Neural crest cell (in vitro differentiated cells): ENCODE results near the gene BRD3OS. TPM values are rescaled to one million over a fixed set of nuclear protein-coding genes. Genes with fewer than 3 reads are reported as not detected.
A peak's percentile ranks its signal among the peaks of the same experiment; 100 is the strongest.

Experiments used
- DNase-seq: peaks from one replicate; pipeline ENCODE4 v3.0.0; 2021; ENCODE audit warnings: low read depth, mixed read lengths, low spot score
- H3K27ac Mint-ChIP-seq: one replicate; pipeline ENCODE4 v1.8.0; 2021; ENCODE audit warnings: mild to moderate bottlenecking, mixed read lengths; ENCODE audit not compliant: unreplicated experiment
- H3K27me3 Mint-ChIP-seq: 2 replicates; pipeline ENCODE4 v1.8.0; 2021; ENCODE audit warnings: low read depth, mild to moderate bottlenecking, mixed read lengths
- H3K36me3 Mint-ChIP-seq: 2 replicates; pipeline ENCODE4 v1.8.0; 2021; ENCODE audit warnings: low read depth, mild to moderate bottlenecking, mixed read lengths
- H3K4me1 Mint-ChIP-seq: 2 replicates; pipeline ENCODE4 v1.8.0; 2021; ENCODE audit warnings: mixed read lengths
- H3K4me3 Mint-ChIP-seq: one replicate; pipeline ENCODE4 v1.8.0; 2021; ENCODE audit warnings: mild to moderate bottlenecking, mixed read lengths
- H3K9me3 Mint-ChIP-seq: 2 replicates; pipeline ENCODE4 v1.8.0; 2021; ENCODE audit warnings: mixed read lengths
- total RNA-seq: library from RNA; stranded (reverse); gene quantifications from 2 replicates; pipeline ENCODE4 v1.2.1, GENCODE V29; 2021
- TF ChIP-seq, protein P1 (sequence below): fragments of 200-600 bp; sonication (generic); conservative IDR thresholded peaks from 2 replicates; pipeline ENCODE4 v1.5.0; 2021; ENCODE audit warnings: antibody characterized with exemption, mild to moderate bottlenecking

Gene BRD3OS
- total RNA-seq, 1 donor from 2014 or later = 30.7 TPM

GRCh38 chr9:134053401-134053871 is 28.2 kb downstream of the BRD3OS start:
- TF ChIP-seq, protein P1, sequence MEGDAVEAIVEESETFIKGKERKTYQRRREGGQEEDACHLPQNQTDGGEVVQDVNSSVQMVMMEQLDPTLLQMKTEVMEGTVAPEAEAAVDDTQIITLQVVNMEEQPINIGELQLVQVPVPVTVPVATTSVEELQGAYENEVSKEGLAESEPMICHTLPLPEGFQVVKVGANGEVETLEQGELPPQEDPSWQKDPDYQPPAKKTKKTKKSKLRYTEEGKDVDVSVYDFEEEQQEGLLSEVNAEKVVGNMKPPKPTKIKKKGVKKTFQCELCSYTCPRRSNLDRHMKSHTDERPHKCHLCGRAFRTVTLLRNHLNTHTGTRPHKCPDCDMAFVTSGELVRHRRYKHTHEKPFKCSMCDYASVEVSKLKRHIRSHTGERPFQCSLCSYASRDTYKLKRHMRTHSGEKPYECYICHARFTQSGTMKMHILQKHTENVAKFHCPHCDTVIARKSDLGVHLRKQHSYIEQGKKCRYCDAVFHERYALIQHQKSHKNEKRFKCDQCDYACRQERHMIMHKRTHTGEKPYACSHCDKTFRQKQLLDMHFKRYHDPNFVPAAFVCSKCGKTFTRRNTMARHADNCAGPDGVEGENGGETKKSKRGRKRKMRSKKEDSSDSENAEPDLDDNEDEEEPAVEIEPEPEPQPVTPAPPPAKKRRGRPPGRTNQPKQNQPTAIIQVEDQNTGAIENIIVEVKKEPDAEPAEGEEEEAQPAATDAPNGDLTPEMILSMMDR = no peak
- H3K4me3 Mint-ChIP-seq = no peak overlapping the region
- no peaks in the 10 kb centered on the region for H3K36me3 Mint-ChIP-seq
- H3K4me1 Mint-ChIP-seq = peaks cover 13% of the 10 kb centered on the region
- H3K27ac Mint-ChIP-seq = no peak overlapping the region
- DNase-seq = no peak
- no peaks in the 10 kb centered on the region for H3K9me3 Mint-ChIP-seq
- no peaks in the 10 kb centered on the region for H3K27me3 Mint-ChIP-seq

DNA sequence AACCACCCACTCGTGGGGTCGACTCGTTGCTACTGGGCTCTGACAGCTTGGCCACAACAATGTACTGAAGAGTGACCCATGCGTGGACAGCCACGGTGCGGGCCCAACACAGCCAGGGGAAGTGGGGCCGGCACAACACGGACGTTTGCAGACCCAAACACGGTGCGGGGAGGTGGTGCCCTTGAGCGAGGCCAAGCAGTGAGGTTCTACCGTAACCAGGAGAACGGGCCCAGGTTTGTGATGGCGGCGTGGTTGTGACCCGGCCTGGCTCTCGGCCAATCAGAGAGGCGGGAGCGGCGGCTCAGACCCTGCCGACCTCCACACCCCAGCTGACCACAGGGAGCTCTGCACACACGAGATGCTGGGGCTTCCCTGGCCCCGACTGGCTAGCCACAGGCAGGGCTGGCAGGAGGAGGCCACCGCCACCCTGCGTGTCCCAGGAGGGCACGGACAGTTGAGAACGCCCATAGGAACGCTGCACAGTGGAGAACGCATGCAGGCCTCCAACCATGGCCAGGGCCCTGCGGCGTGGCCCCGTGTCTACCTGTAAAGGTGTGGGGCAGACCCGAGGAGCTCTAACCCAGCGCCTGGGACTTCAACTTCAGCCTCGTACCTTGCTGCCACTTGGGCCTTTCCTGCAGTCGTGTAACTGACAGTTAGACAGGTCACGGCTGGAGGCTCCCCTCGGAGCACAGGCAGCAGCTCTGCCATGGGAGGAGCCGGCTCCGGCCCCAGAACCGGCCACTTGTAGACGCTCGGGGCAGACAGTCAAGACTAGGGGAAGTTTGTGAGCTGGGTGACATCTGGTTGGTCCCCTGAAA is 28.9 kb downstream of the BRD3OS start:
- H3K27me3 Mint-ChIP-seq = no peaks in the 10 kb centered on the region
- H3K9me3 Mint-ChIP-seq = no peaks in the 10 kb centered on the region
- TF ChIP-seq, protein P1 = no peak
- H3K36me3 Mint-ChIP-seq = no peaks in the 10 kb centered on the region
- H3K4me1 Mint-ChIP-seq = peaks cover 19% of the 10 kb centered on the region
- H3K4me3 Mint-ChIP-seq = no peak overlapping the region
- no peak for DNase-seq
- H3K27ac Mint-ChIP-seq = no peak overlapping the region

DNA sequence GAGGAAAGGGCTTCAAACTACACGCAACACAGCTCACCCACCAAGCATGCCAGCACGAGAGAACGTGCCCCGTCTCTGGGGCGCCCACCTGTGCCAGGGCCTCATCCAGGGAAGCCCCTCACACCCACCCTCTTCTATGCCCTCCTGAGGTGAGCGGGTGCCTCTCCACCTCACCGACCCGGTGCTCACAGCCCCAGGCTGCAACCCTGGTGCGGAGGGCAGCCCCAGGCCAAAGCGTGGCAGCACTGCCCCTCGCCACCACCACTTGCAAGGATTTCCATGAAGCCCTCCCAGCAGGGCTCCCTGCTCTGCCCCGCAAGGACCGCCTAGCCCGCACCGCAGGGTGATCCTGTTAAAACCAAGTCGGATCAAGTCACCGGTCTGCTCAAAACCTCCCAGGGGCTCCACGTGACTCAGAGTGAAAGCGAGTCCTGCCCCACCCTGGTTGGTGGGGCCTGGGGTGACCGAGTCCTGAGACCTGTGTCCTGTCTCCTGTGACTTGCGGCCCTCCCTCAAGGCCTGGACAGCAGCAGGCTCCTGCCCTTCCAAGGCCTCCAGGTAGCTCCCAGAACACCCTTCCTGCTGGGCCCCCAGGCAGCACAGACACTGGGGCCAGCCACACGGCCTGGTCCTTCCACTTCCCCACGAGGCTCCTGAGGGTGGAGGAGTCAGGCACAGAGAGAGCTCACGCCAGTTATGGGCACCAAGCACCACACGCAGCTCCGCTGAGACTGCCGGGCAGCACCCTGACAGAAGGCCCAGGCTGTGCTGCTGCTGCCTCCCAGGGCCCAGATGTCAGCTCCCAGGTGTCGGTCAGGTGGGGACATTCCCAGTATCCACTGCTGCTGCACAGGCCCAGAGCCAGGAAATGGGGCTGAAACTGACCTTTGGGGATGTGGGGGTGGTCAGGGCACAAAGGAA is 29.9 kb downstream of the BRD3OS start:
- Mint-ChIP-seq H3K27me3 (no peaks in the 10 kb centered on the region), H3K9me3 (no peaks in the 10 kb centered on the region), H3K4me1 (peaks cover 19% of the 10 kb centered on the region), H3K36me3 (no peaks in the 10 kb centered on the region), H3K27ac (no peak overlapping the region), H3K4me3 (no peak overlapping the region)
- TF ChIP-seq, protein P1 = no peak
- no peak for DNase-seq

DNA sequence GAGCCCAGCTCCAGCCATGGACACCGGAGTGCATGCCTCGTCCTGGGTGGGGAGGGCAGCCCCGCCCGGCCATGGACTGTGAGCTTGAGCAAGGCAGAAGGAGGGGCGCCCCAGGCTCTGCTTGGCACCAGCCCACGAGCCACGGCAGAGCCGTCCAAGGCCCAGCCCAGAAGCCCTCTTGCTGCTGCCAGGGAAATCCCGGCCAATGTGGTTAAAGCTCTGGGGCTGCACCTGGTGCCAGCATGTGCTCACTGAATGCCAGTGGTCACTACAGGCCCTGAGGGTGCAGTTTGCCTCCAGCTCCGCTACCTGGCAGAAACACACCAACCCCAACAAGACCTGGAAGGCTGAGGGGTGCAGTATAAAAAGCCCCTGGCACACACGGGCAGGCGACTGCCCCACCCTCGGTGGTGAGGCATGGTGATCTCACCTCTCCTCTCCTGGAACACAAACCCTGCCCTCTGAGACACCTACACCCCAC is 30.7 kb downstream of the BRD3OS start:
- DNase-seq = no peak
- TF ChIP-seq, protein P1 = no peak
- Mint-ChIP-seq H3K9me3 (no peaks in the 10 kb centered on the region), H3K36me3 (no peaks in the 10 kb centered on the region), H3K27ac (no peak overlapping the region), H3K27me3 (no peaks in the 10 kb centered on the region), H3K4me3 (no peak overlapping the region), H3K4me1 (peaks cover 19% of the 10 kb centered on the region)

DNA sequence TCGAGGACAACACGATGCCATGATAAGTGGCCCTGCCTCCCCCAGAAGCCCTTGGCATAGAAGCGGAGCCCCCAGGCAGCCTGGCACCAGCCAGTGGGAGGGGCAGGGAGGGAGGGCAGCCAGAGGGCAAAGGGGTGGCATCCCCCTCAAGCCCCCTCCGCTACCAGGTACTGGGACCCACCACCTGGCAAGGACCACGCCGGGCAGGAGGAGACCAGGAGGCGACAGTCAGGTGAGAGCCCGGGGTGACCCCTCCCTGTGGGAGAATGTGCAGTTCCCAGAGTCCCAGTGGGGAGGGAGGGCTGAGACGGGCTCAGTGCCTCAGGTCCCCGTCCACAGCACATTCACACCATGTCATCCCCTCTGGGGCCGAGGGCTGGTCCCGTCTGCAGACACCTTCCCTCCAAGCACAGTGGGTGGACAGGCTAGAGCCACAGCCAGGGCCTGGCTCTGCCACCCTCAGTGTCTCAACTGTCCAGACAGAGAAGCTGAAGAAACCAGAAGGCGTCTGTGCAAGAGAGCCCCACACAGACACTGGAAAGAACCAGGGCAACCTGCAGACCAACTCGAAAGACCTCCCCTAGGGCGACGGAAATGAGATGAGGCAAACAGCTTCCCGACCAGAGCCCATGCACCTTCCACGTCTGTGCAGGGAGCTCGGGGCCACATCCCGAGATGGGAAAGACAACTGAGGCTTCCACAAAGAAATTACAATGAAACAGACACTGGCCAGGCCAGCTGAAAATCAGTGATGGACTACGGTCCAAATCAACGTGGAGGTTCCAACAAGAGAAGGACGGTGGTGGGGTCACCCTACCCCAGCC is 31.4 kb downstream of the BRD3OS start:
- Mint-ChIP-seq H3K36me3 (no peaks in the 10 kb centered on the region), H3K4me1 (peaks cover 19% of the 10 kb centered on the region), H3K27ac (peak overlapping the region; percentile 62), H3K4me3 (no peak overlapping the region), H3K27me3 (no peaks in the 10 kb centered on the region), H3K9me3 (no peaks in the 10 kb centered on the region)
- TF ChIP-seq, protein P1 = no peak
- DNase-seq = no peak
